GM13976 (cell line): Measurements from ENCODE around the gene SF3A2.

Experiments used
- DNase-seq: peaks from one replicate; pipeline ENCODE4 v3.0.0; 2012; ENCODE audit warnings: low spot score
- CTCF ChIP-seq: IDR thresholded peaks from 2 replicates; pipeline ENCODE4 v1.5.1; 2012; ENCODE audit warnings: borderline replicate concordance, mild to moderate bottlenecking; ENCODE audit not compliant: insufficient read depth; ENCODE audit errors: extremely low read depth, missing control alignments, control extremely low read depth
- in situ Hi-C: fragments of 300-500 bp; cut with MboI; formaldehyde crosslinking; loops from one replicate; pipeline ENCODE4 v1.12.0; 2022; ENCODE audit warnings: low sequenced_read_pairs, mixed read lengths, inconsistent platforms; ENCODE audit not compliant: unreplicated experiment

SF3A2 gene

DNA sequence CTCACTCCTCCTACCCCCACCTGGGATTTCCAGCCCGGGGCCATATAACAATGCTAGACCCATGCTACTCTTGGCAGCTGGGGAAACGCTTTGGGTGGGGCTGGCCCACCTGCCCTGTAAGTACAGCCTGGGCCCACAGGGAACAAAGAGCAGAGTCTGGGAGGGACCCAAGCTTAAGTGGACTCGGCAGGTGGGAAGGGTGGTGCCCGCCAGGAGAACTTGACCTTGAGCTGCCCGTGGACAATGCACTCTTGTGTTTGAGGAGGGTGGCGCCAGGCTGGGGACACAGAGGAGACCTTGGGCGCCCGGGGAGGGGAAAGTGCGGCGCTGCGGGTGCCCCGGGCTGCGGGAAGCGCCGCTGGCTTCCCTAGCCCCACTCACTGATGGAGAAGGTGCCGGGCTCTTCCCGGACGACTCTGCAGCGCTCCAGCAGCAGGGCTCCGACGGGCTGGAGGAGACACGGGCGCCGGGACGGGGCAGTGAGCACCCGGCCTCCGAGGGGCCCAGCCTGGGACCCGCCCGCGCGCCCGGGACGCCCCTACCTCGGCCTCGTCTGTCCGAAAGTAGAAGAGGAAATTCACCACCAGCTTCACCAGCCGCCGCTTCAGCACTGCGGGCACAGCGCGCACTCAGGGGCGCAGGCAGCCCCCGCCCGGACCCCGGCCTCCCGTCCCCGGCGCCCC is 1.1 kb upstream of the SF3A2 start:
- in situ Hi-C loops: no loop called here
- TF ChIP-seq CTCF: no peak
- DNase-seq: no peak

- in situ Hi-C loops: no loop called here
- TF ChIP-seq CTCF: no peak
Measured at GRCh38 chr19:2236064-2236313, 635 bp upstream of the SF3A2 start.

GRCh38 chr19:2237051-2237868 is 636 bp downstream of the SF3A2 start:
- TF ChIP-seq CTCF: no peak
- no peak for DNase-seq
- in situ Hi-C loops: no loop called here

More at GRCh38 chr19:2236064-2236313, 635 bp upstream of the SF3A2 start:
- no peak for DNase-seq

GRCh38 chr19:2237869-2238153 is 1.2 kb downstream of the SF3A2 start:
- no peak for DNase-seq
- in situ Hi-C loops: no loop called here
- no peak for TF ChIP-seq CTCF

DNA sequence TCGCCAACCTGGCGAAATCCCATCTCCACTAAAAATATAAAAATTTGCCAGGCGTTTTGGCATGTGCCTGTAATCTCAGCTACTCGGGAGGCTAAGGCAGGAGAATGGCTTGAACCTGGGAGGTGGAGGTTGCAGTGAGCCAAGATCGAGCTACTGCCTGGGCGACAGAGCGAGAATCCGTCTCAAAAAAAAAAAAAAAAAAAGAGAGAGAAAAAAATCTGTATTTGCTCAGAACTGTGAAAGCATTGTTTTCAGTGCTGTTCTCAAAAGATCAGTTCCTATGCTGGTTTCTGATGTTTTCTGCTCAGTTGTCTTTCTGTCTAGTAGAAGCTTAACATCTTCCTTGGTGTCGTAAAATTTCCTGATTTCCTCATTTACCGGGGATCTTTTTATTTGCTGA is 2.5 kb downstream of the SF3A2 start:
- no peak for DNase-seq
- TF ChIP-seq CTCF: no peak
- in situ Hi-C loops: no loop called here

GRCh38 chr19:2239771-2240770 is 3.4 kb downstream of the SF3A2 start:
- TF ChIP-seq CTCF: no peak
- in situ Hi-C loops: no loop called here
- no peak for DNase-seq
